HG03097 (cell line): ENCODE data around the gene GALNS.
"Not testable (repeated sequence)": the region's sequence is repeated elsewhere in the genome, so short reads cannot be mapped to it uniquely, and the experiment has no call there.

Source experiments
- ATAC-seq: cut with Tn5 transposase; IDR thresholded peaks from one replicate; pipeline ENCODE4 v1.9.1; 2021; ENCODE audit not compliant: unreplicated experiment, low FRiP score

The GALNS gene, protein sequence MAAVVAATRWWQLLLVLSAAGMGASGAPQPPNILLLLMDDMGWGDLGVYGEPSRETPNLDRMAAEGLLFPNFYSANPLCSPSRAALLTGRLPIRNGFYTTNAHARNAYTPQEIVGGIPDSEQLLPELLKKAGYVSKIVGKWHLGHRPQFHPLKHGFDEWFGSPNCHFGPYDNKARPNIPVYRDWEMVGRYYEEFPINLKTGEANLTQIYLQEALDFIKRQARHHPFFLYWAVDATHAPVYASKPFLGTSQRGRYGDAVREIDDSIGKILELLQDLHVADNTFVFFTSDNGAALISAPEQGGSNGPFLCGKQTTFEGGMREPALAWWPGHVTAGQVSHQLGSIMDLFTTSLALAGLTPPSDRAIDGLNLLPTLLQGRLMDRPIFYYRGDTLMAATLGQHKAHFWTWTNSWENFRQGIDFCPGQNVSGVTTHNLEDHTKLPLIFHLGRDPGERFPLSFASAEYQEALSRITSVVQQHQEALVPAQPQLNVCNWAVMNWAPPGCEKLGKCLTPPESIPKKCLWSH

GRCh38 chr16:88856828-88857727 is at the start of gene GALNS, which contains the start of gene TRAPPC2L:
GALNS (minus strand) TSS chr16:88856947; CDS start chr16:88856877, 70 bp downstream.
TRAPPC2L (plus strand) TSS chr16:88857127; CDS start chr16:88857151, 24 bp downstream.
- ATAC-seq = peak; percentile 78

- ATAC-seq = no peak
Measured at GRCh38 chr16:88906020-88906419, 49.3 kb upstream of the GALNS start.

DNA sequence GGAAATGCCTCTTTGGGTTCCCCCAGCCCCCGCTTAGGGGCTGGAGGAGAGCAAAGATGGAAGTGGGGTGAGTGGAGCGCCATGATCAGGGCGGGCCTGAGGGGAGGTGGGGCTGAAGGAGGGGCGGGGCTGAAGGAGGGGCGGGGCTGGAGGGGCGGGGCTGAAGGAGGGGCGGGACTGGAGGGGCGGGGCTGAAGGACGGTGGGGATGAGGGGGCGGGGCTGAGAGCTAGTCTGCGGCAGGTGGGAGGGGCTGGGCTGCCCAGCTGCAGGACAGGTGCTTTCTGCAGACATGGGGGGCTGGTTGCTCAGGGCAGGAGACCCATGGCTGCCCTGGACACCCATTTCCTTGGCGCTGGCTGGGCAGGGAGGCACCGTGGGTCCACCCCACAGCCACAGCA is 48.8 kb upstream of the GALNS start:
- ATAC-seq = no peak

GRCh38 chr16:88904676-88905365 is 48.1 kb upstream of the GALNS start:
- ATAC-seq = no peak

DNA sequence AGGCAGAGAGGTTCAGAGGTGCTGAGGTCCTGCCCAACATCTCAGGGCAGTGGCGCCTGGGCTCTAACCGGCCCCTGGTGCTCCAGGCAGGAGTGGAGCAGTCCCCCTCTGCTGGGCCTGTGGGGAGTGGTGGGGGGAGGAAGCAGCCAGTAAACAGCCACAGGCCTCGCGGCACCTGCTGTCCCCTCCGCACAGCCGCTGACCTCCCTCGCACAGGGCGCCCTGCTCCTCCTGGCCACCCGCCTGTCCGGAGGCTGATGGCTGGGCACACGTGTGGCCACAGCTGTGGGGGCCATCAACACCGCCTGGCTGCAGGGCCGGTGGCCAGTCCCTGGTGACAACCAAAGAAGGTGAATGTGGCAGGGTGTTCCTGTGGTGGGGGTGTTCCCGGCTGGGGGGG is 46.5 kb upstream of the GALNS start:
- no peak for ATAC-seq

DNA sequence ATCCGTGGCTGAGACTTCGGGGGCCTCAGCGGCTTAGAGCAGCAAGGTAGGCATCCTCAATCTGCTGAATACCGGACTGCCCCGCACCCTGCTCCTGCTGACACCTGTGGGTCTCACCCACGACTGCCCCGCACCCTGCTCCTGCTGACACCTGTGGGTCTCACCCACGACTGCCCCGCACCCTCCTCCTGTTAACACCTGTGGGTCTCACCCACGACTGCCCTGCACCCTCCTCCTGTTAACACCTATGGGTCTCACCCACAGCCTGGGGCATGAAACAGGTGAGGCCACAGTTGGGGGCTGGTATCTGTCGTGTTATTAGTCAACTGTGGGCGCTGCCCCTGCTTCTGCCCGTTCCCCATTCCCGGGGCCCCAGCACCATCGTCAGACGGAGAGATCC is 46.0 kb upstream of the GALNS start:
- ATAC-seq = no peak

- no peak for ATAC-seq
Measured at GRCh38 chr16:88901718-88902337, 45.1 kb upstream of the GALNS start.

GRCh38 chr16:88900662-88901052 is 43.9 kb upstream of the GALNS start:
- ATAC-seq = no peak

- no peak for ATAC-seq
Measured at GRCh38 chr16:88899901-88900661, 43.3 kb upstream of the GALNS start.

GRCh38 chr16:88897696-88898425 is 41.1 kb upstream of the GALNS start:
- no peak for ATAC-seq

GRCh38 chr16:88896238-88897070 is 39.7 kb upstream of the GALNS start:
- ATAC-seq = no peak

DNA sequence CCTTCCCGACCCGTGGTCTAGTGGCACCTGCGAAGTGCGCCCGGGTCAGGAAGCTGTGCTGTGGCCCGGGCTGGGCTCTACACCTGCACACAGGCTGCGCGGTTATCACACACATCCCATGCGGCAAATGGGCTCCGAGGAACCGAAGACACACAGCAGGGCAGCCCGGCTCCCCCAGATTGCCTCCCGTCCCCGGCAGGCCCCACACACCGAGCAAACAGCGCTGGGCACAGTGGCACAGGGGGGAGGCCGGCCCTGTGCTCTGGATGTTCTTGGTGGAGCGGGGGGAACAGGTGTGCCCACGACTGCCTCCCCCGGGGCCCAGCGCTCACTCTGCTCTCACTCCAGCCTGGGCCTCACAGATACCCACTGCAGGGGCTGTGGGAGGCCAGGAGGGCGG is 38.6 kb upstream of the GALNS start:
- ATAC-seq = no peak

- ATAC-seq = no peak
Measured at GRCh38 chr16:88894681-88895300, 38.0 kb upstream of the GALNS start.

DNA sequence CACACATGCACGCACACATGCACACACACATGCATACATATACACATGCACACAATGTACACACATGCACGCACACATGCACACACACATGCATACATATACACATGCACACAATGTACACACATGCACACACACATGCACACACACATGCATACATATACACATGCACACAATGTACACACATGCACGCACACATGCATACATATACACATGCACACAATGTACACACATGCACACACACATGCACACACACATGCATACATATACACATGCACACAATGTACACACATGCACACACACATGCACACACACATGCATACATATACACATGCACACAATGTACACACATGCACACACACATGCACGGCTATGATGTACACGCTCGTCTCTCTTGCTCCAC is 37.5 kb upstream of the GALNS start:
- ATAC-seq = not testable (repeated sequence)

GRCh38 chr16:88893127-88893968 is 36.6 kb upstream of the GALNS start:
- no peak for ATAC-seq

DNA sequence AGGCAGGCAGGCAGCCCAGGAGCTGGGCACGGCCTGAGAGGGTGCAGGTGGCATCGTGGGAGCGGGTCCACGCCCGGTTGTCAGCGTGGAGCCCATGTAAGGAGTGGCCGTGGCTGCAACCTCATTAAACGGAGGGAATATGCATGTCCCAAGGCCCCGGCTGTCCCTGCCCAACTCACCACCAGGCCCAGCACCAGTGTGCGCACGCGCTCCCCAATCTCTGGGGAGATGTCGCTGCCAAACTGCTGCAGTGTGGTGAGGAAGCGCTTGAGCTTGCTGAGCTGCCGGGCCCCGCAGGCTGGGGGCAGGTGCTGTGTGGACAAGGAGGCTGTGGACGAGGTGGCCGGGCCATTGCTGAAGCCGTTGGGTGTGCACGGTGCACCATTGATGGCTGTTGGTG is 35.3 kb upstream of the GALNS start:
- ATAC-seq = no peak

DNA sequence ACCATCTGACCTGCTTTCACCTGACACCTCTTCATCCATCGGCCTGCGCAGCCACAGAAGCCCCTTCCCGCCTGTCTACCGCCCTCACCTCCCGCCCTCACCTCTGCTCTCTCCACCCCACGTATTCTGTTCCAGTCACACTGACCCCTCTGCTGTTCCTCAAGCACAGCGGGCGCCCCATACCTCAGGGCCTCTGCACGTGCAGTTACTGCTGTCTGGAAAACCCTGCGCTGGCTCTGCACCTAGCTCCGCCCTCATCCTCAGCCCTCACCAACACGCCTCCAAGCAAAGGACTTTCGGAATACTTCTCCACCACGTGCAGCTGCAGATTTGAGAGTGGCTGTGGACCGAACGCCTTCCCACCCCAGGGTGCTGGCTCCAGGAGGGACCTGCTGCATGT is 34.3 kb upstream of the GALNS start:
- ATAC-seq = no peak
